ENCODE results near the gene PTCHD4. TPM values are rescaled to one million over a fixed set of nuclear protein-coding genes. Genes with fewer than 3 reads are reported as not detected.

The PTCHD4 gene
- 1.8 and 2.6 TPM in 2 replicates for total RNA-seq

DNA sequence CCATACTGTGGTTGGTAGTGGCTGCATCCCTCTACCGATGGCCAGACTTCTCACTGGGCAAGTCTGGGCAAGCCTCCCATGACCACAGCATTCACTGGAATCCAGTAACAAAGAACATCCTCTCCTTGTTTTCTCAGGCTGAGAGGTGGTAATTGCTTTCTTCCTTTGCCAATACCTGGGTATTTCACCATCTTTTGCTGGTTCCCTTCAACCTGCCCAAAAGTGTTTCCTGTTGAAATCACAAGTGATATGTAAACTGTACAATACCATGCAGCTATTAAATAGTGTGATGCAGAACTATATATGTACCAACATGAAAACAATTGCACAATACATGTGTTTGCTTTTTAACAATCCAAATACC lies at the start of gene PTCHD4:
Gene PTCHD4, minus strand, starts transcription at position 55 of the 364 bp plus-strand sequence. CDS start 42,240 bp downstream, outside the sequence.
- no peaks in the 10 kb centered on the region for H3K27me3 ChIP-seq (ENCODE audit: control insufficient read depth, insufficient read depth, low read length)
- peak; percentile 98 for DNase-seq (ENCODE audit: low read depth)
- TF ChIP-seq, protein P1, sequence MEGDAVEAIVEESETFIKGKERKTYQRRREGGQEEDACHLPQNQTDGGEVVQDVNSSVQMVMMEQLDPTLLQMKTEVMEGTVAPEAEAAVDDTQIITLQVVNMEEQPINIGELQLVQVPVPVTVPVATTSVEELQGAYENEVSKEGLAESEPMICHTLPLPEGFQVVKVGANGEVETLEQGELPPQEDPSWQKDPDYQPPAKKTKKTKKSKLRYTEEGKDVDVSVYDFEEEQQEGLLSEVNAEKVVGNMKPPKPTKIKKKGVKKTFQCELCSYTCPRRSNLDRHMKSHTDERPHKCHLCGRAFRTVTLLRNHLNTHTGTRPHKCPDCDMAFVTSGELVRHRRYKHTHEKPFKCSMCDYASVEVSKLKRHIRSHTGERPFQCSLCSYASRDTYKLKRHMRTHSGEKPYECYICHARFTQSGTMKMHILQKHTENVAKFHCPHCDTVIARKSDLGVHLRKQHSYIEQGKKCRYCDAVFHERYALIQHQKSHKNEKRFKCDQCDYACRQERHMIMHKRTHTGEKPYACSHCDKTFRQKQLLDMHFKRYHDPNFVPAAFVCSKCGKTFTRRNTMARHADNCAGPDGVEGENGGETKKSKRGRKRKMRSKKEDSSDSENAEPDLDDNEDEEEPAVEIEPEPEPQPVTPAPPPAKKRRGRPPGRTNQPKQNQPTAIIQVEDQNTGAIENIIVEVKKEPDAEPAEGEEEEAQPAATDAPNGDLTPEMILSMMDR (IDR thresholded peaks at IDR 0.05; ENCODE audit: insufficient read depth, low read length, severe bottlenecking): no peak
- no peaks in the 10 kb centered on the region for H3K36me3 ChIP-seq (ENCODE audit: control insufficient read depth, insufficient read depth, low read length)
- H3K4me3 ChIP-seq (ENCODE audit: low read depth, low read length): peak within 1 kb of the TSS; percentile 40
- peak; percentile 98 for FAIRE-seq

DNA sequence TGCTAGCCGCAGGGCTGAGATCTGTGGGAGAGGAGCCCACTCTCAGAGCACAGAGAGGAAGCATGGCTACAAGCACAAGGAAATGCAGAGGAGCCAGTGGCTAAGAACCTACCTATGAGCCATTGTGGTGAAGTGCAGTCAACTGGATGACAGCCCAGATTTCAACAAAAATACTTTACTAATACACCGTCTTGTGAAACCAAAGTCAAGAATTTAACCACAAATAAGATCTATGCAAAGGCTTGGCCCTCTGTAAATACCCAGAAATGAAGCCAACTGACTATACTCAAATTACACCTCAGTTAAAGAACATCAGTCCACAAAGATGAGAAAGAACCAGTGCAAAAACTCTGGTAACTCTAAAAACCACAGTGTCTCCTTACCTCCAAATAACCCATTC lies 40.1 kb upstream of the PTCHD4 start:
- Histone ChIP-seq H3K36me3 (ENCODE audit: control insufficient read depth, insufficient read depth, low read length) (no peaks in the 10 kb centered on the region), H3K4me3 (ENCODE audit: low read depth, low read length) (no peak overlapping the region), H3K27me3 (ENCODE audit: control insufficient read depth, insufficient read depth, low read length) (no peaks in the 10 kb centered on the region)
- FAIRE-seq (peak; percentile 77), DNase-seq (ENCODE audit: low read depth) (peak; percentile 69)
- TF ChIP-seq, protein P1 (IDR thresholded peaks at IDR 0.05; ENCODE audit: insufficient read depth, low read length, severe bottlenecking): no peak

DNA sequence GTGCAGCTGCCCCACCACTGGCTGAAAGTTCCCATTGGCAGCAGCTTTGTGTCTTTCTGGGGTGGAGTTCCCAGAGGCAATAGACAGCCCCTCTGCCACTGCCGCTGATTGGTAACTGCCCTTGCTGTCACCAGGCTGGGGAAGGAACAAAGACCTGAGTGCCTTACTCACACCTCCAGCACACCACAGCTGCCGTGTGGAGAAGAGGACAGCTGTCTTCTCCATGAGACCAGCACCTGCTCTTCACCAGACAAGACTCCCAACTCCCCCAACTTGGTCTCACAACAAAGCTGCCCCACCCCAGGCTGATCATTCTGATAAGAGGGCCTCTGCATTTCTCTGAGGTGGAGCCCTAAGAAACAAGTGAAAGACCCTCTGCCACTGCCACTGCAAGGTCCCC lies 39.7 kb upstream of the PTCHD4 start:
- TF ChIP-seq, protein P1 (IDR thresholded peaks at IDR 0.05; ENCODE audit: insufficient read depth, low read length, severe bottlenecking): no peak
- Histone ChIP-seq H3K36me3 (ENCODE audit: control insufficient read depth, insufficient read depth, low read length) (no peaks in the 10 kb centered on the region), H3K27me3 (ENCODE audit: control insufficient read depth, insufficient read depth, low read length) (no peaks in the 10 kb centered on the region), H3K4me3 (ENCODE audit: low read depth, low read length) (no peak overlapping the region)
- FAIRE-seq (no peak), DNase-seq (ENCODE audit: low read depth) (no peak)

DNA sequence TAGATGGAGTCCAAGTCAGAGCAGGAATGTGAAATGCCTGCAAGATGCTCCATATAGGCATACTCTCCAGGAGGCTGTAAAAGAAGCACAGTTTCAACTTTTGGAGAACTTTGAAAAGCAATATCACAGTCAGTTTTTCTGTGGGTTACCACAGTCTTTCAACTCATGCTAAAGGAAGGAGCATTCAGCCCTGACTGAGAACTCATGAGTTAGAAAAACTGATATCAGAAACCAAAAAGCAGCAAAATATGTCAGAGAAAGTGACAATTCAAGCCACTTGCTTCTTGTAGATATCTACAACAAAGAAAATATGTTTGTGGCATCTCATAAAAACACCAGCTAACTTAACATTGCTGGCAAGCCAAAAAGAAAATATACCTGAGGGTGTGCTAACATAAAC lies 36.1 kb upstream of the PTCHD4 start:
- FAIRE-seq: no peak
- H3K4me3 ChIP-seq (ENCODE audit: low read depth, low read length): no peak overlapping the region

DNA sequence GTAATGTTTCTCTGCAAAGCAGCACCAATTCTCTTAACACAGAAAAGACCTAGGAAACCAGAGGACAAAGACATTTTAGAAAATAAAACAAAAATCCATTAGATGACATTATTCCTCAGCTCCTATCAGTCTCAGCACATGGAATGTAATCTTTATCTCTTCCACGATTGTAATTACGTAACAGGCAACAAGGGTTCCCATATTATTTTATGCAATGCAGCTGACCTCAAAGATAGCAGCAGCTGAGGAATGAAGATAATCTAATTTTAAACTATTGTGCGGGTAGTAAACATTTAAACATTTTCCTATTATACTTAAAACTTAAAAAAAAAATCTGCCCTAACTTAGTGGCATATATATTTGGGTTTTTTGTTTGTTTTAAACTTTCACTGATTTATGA lies 33.0 kb upstream of the PTCHD4 start:
- no peaks in the 10 kb centered on the region for H3K27me3 ChIP-seq (ENCODE audit: control insufficient read depth, insufficient read depth, low read length)
- no peak overlapping the region for H3K4me3 ChIP-seq (ENCODE audit: low read depth, low read length)
- FAIRE-seq: no peak
- no peaks in the 10 kb centered on the region for H3K36me3 ChIP-seq (ENCODE audit: control insufficient read depth, insufficient read depth, low read length)
- TF ChIP-seq, protein P1 (IDR thresholded peaks at IDR 0.05; ENCODE audit: insufficient read depth, low read length, severe bottlenecking): no peak
- DNase-seq (ENCODE audit: low read depth): no peak

More for the DNA sequence above, 36.1 kb upstream of the PTCHD4 start:
- DNase-seq (ENCODE audit: low read depth): no peak
- H3K36me3 ChIP-seq (ENCODE audit: control insufficient read depth, insufficient read depth, low read length): no peaks in the 10 kb centered on the region
- no peaks in the 10 kb centered on the region for H3K27me3 ChIP-seq (ENCODE audit: control insufficient read depth, insufficient read depth, low read length)
- TF ChIP-seq, protein P1 (IDR thresholded peaks at IDR 0.05; ENCODE audit: insufficient read depth, low read length, severe bottlenecking): no peak

DNA sequence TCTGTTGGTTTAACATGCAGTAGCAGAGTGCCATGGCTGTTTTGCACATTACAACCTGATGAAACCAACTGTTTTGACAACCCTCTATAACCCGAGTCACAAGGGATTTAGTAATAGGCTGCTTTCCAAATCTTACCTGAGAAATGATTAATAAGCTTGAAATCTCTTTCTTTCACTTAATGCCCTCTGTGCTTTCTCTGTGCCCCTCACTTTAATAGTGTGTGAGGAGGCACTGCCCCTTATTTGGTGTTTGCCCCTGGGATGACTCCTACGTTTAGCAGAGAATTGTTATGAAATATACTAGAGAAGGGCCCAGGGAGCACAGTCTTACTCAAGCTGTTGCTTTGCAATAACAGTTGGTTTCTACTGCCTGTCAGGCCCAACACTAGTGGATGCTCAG lies 31.0 kb upstream of the PTCHD4 start:
- TF ChIP-seq, protein P1 (IDR thresholded peaks at IDR 0.05; ENCODE audit: insufficient read depth, low read length, severe bottlenecking): no peak
- no peaks in the 10 kb centered on the region for H3K36me3 ChIP-seq (ENCODE audit: control insufficient read depth, insufficient read depth, low read length)
- no peaks in the 10 kb centered on the region for H3K27me3 ChIP-seq (ENCODE audit: control insufficient read depth, insufficient read depth, low read length)
- DNase-seq (ENCODE audit: low read depth) (peak; percentile 73), FAIRE-seq (no peak)
- no peak overlapping the region for H3K4me3 ChIP-seq (ENCODE audit: low read depth, low read length)
